Measurements from ENCODE around the gene PRDM1.

PRDM1 gene

GRCh38 chr6:106156413-106156812, 70.3 kb downstream of the PRDM1 start (continued):
- TF ChIP-seq CSRNP3 (CRISPR knock-in tag; IDR thresholded peaks at IDR 0.05) (no peak), TCF4 (CRISPR knock-in tag; IDR thresholded peaks at IDR 0.05; ENCODE audit: borderline replicate concordance) (no peak), ZC3H10 (CRISPR knock-in tag; IDR thresholded peaks at IDR 0.05) (no peak), ESRRG (CRISPR knock-in tag; IDR thresholded peaks at IDR 0.05) (no peak), ZFP3 (CRISPR knock-in tag; IDR thresholded peaks at IDR 0.05) (no peak), ZFP30 (CRISPR knock-in tag; IDR thresholded peaks at IDR 0.05) (no peak), ZNF565 (CRISPR knock-in tag; conservative IDR thresholded peaks at IDR 0.05; ENCODE audit: low read depth) (no peak), CREB5 (CRISPR knock-in tag; IDR thresholded peaks at IDR 0.05; ENCODE audit: low read depth) (no peak), PPARA (CRISPR knock-in tag; IDR thresholded peaks at IDR 0.05; ENCODE audit: borderline replicate concordance) (no peak)

- no peak for TF ChIP-seq CSDC2 (CRISPR knock-in tag; IDR thresholded peaks at IDR 0.05)
- no peak for TF ChIP-seq TSHZ2 (CRISPR knock-in tag; IDR thresholded peaks at IDR 0.05)
- no peak for TF ChIP-seq TCF4 (CRISPR knock-in tag; IDR thresholded peaks at IDR 0.05; ENCODE audit: borderline replicate concordance)
- TF ChIP-seq ZFP3 (CRISPR knock-in tag; IDR thresholded peaks at IDR 0.05): no peak
- ATAC-seq: no peak
Observed at GRCh38 chr6:106156863-106157262, 70.7 kb downstream of the PRDM1 start.

GRCh38 chr6:106158816-106159215, 72.7 kb downstream of the PRDM1 start:
- no peak for TF ChIP-seq CSDC2 (CRISPR knock-in tag; IDR thresholded peaks at IDR 0.05)
- TF ChIP-seq TSHZ2 (CRISPR knock-in tag; IDR thresholded peaks at IDR 0.05): no peak
- TF ChIP-seq GLIS3 (CRISPR knock-in tag; IDR thresholded peaks at IDR 0.05): no peak
- no peak for TF ChIP-seq PATZ1 (CRISPR knock-in tag; IDR thresholded peaks at IDR 0.05; ENCODE audit: borderline replicate concordance)
- no peak for TF ChIP-seq ZC3H10 (CRISPR knock-in tag; IDR thresholded peaks at IDR 0.05)
- TF ChIP-seq ESRRG (CRISPR knock-in tag; IDR thresholded peaks at IDR 0.05): no peak
- TF ChIP-seq ZFP30 (CRISPR knock-in tag; IDR thresholded peaks at IDR 0.05): no peak
- no peak for TF ChIP-seq BACH2 (CRISPR knock-in tag; IDR thresholded peaks at IDR 0.05; ENCODE audit: borderline replicate concordance)
- no peak for TF ChIP-seq ZNF8 (CRISPR knock-in tag; IDR thresholded peaks at IDR 0.05)
- no peak for TF ChIP-seq TCF4 (CRISPR knock-in tag; IDR thresholded peaks at IDR 0.05; ENCODE audit: borderline replicate concordance)
- no peak for TF ChIP-seq CSRNP3 (CRISPR knock-in tag; IDR thresholded peaks at IDR 0.05)
- no peak for TF ChIP-seq PPARA (CRISPR knock-in tag; IDR thresholded peaks at IDR 0.05; ENCODE audit: borderline replicate concordance)
- no peak for TF ChIP-seq ZNF70 (CRISPR knock-in tag; IDR thresholded peaks at IDR 0.05)
- no peak for TF ChIP-seq ZFP3 (CRISPR knock-in tag; IDR thresholded peaks at IDR 0.05)
- TF ChIP-seq OSR1 (CRISPR knock-in tag; IDR thresholded peaks at IDR 0.05): no peak
- no peak for TF ChIP-seq ZNF565 (CRISPR knock-in tag; conservative IDR thresholded peaks at IDR 0.05; ENCODE audit: low read depth)
- no peak for ATAC-seq
